WTC11 (cell line): ENCODE data around the gene ATP8B4.

Experiments
- CBFB ChIP-seq: sonication (generic); formaldehyde crosslinking; IDR thresholded peaks from 2 replicates; pipeline ENCODE4 v1.8.1; 2022; ENCODE audit warnings: mild to moderate bottlenecking, low read depth, missing genetic modification reagents
- CREB1 ChIP-seq: sonication (generic); formaldehyde crosslinking; IDR thresholded peaks from 2 replicates; pipeline ENCODE4 v1.8.0; 2023; ENCODE audit warnings: mild to moderate bottlenecking, missing genetic modification reagents
- CTCF ChIP-seq: fragments of 200-600 bp; IDR thresholded peaks from 2 replicates; pipeline ENCODE4 v1.8.0; 2022; ENCODE audit warnings: antibody characterized with exemption
- FOXP1 ChIP-seq: sonication (generic); formaldehyde crosslinking; IDR thresholded peaks from 2 replicates; pipeline ENCODE4 v1.8.0; 2022; ENCODE audit warnings: missing genetic modification reagents, mild to moderate bottlenecking, moderate library complexity, borderline replicate concordance
- HMGA2 ChIP-seq: fragments of 250-450 bp; sonication (Bioruptor Pico); IDR thresholded peaks from 2 replicates; pipeline ENCODE4 v1.4.0; 2021; ENCODE audit warnings: mild to moderate bottlenecking, moderate library complexity
- JUN ChIP-seq: sonication (generic); formaldehyde crosslinking; IDR thresholded peaks from 2 replicates; pipeline ENCODE4 v1.8.0; 2023; ENCODE audit warnings: mild to moderate bottlenecking, missing genetic modification reagents
- TCF7 ChIP-seq: sonication (generic); formaldehyde crosslinking; IDR thresholded peaks from 2 replicates; pipeline ENCODE4 v1.8.0; 2022; ENCODE audit warnings: mild to moderate bottlenecking, low read depth, missing genetic modification reagents, moderate library complexity
- TEAD4 ChIP-seq: sonication (generic); formaldehyde crosslinking; IDR thresholded peaks from 2 replicates; pipeline ENCODE4 v1.8.0; 2022; ENCODE audit warnings: mild to moderate bottlenecking, missing genetic modification reagents
- TP53 ChIP-seq: sonication (generic); formaldehyde crosslinking; IDR thresholded peaks from 2 replicates; pipeline ENCODE4 v1.8.1; 2023; ENCODE audit warnings: mild to moderate bottlenecking, missing genetic modification reagents
- ZBTB21 ChIP-seq: sonication (generic); formaldehyde crosslinking; IDR thresholded peaks from 2 replicates; pipeline ENCODE4 v1.8.1; 2023; ENCODE audit warnings: mild to moderate bottlenecking, missing genetic modification reagents, borderline replicate concordance
- ZNF416 ChIP-seq: fragments of 250-450 bp; sonication (Bioruptor Pico); IDR thresholded peaks from 2 replicates; pipeline ENCODE4 v1.9.0; 2021; ENCODE audit warnings: mild to moderate bottlenecking, inconsistent platforms
- ZNF512 ChIP-seq: sonication (generic); formaldehyde crosslinking; IDR thresholded peaks from 2 replicates; pipeline ENCODE4 v1.8.1; 2022; ENCODE audit warnings: missing genetic modification reagents, borderline replicate concordance

GRCh38 chr15:49864251-49864650 lies 254.8 kb downstream of the ATP8B4 start:
- TF ChIP-seq ZBTB21 (CRISPR knock-in tag), result no peak
- TF ChIP-seq CTCF, result no peak
- TF ChIP-seq CREB1 (CRISPR knock-in tag), result no peak
- TF ChIP-seq TCF7, result no peak
- TF ChIP-seq CBFB (CRISPR knock-in tag), result no peak
- no peak for TF ChIP-seq ZNF512
- TF ChIP-seq HMGA2 (CRISPR knock-in tag), result no peak
- TF ChIP-seq JUN (CRISPR knock-in tag), result no peak
- TF ChIP-seq TEAD4 (CRISPR knock-in tag), result no peak
- no peak for TF ChIP-seq FOXP1 (CRISPR knock-in tag)
- TF ChIP-seq ZNF416, result no peak
- no peak for TF ChIP-seq TP53
